Left renal pelvis (tissue), 4 donors: ENCODE data around the gene SLC25A5. TPM values are rescaled to one million over a fixed set of nuclear protein-coding genes. Genes with fewer than 3 reads are reported as not detected.
"Not testable (repeated sequence)": the region's sequence is repeated elsewhere in the genome, so short reads cannot be mapped to it uniquely, and the experiment has no call there.

Source experiments
- DNase-seq, 4 donors: peaks; one replicate each; pipeline ENCODE4 v3.0.0-alpha.2; 2013; ENCODE audit warnings: low read depth in 4 of 4, low spot score in 3 of 4
- polyA plus RNA-seq, 4 donors: library from polyadenylated mRNA; unstranded; fragments of 120-200 nt; gene quantifications; one replicate each; pipeline ENCODE4 v1.2.1, GENCODE V29; 2013; ENCODE audit not compliant: insufficient read length in 4 of 4

SLC25A5 gene
- polyA plus RNA-seq: 100 to 1,000 TPM; 155 to 352 (median 325) TPM

GRCh38 chrX:119467842-119468550 is at the start of gene SLC25A5:
TSS of gene SLC25A5 (plus strand) at chrX:119468444. CDS start at chrX:119468516, 72 bp downstream.
- DNase-seq: peak in 2 of 4 donors; percentile 43 to 55

GRCh38 chrX:119419146-119419545 is 49.1 kb upstream of the SLC25A5 start:
- no peak for DNase-seq

- DNase-seq: no peak
Observed at GRCh38 chrX:119419898-119420297, 48.3 kb upstream of the SLC25A5 start.

- DNase-seq: no peak
Observed at GRCh38 chrX:119421016-119421705, 47.1 kb upstream of the SLC25A5 start.

GRCh38 chrX:119423631-119424030 is 44.6 kb upstream of the SLC25A5 start:
- DNase-seq: no peak

- DNase-seq: no peak
Observed at GRCh38 chrX:119424999-119425398, 43.2 kb upstream of the SLC25A5 start.

- no peak for DNase-seq
Observed at GRCh38 chrX:119427024-119427794, 41.0 kb upstream of the SLC25A5 start.

- DNase-seq: no peak
Observed at GRCh38 chrX:119427795-119428185, 40.5 kb upstream of the SLC25A5 start.

GRCh38 chrX:119429471-119429870 is 38.8 kb upstream of the SLC25A5 start:
- DNase-seq: no peak

GRCh38 chrX:119441295-119441694 is 26.9 kb upstream of the SLC25A5 start:
- DNase-seq: not testable (repeated sequence)

GRCh38 chrX:119442286-119442685 is 26.0 kb upstream of the SLC25A5 start:
- no peak for DNase-seq

- no peak for DNase-seq
Observed at GRCh38 chrX:119453202-119453601, 15.0 kb upstream of the SLC25A5 start.

GRCh38 chrX:119455264-119455663 is 13.0 kb upstream of the SLC25A5 start:
- DNase-seq: no peak

- no peak for DNase-seq
Observed at GRCh38 chrX:119459181-119459580, 9.1 kb upstream of the SLC25A5 start.

GRCh38 chrX:119465555-119465954 is 2.7 kb upstream of the SLC25A5 start:
- no peak for DNase-seq

GRCh38 chrX:119466970-119467369 is 1.3 kb upstream of the SLC25A5 start:
- DNase-seq: no peak

GRCh38 chrX:119467433-119467832 is 811 bp upstream of the SLC25A5 start:
- no peak for DNase-seq

GRCh38 chrX:119468551-119469312 is 488 bp downstream of the SLC25A5 start:
- peak in 3 of 4 donors; percentile 63 to 65 (median 63) for DNase-seq

GRCh38 chrX:119469313-119469635 is 1.0 kb downstream of the SLC25A5 start:
- no peak for DNase-seq

GRCh38 chrX:119474615-119475388 is 6.6 kb downstream of the SLC25A5 start:
- no peak for DNase-seq
